CD14-positive monocyte (primary cell): ENCODE measurements around the gene FOXN4. TPM values are rescaled to one million over a fixed set of nuclear protein-coding genes. Genes with fewer than 3 reads are reported as not detected.

Experiments
- DNase-seq, 3 donors: peaks; one replicate each; pipeline ENCODE4 v3.0.0-alpha.2; 2011 to 2022
- H2AFZ ChIP-seq: 2 replicates; pipeline ENCODE4 v1.6.0; 2012; ENCODE audit warnings: mild to moderate bottlenecking, low read depth, low read length, inconsistent platforms; ENCODE audit not compliant: insufficient read depth, poor library complexity, severe bottlenecking
- H3K27ac ChIP-seq, 2 donors: 1 replicate in 1 of 2; 2 replicates in 1 of 2; pipeline ENCODE4 v1.5.1; 2012 to 2013; ENCODE audit warnings: low read length in 2 of 2, control low read depth in 1 of 2, inconsistent platforms in 1 of 2, low read depth in 1 of 2, mild to moderate bottlenecking in 1 of 2
- H3K27me3 ChIP-seq, 2 donors: one replicate each; pipeline versions ENCODE4 v1.6.0 to v1.6.1; 2011 to 2013; ENCODE audit warnings: low read length in 2 of 2; ENCODE audit not compliant: control insufficient read depth in 2 of 2, insufficient read depth in 2 of 2
- H3K36me3 ChIP-seq, 2 donors: replicated peaks in 1 of 2; 1 replicate in 1 of 2; 2 replicates in 1 of 2; pipeline versions ENCODE4 v1.5.1 to v1.6.1; 2012 to 2013; ENCODE audit warnings: low read length in 2 of 2, control low read depth in 1 of 2, inconsistent platforms in 1 of 2, mild to moderate bottlenecking in 1 of 2; ENCODE audit not compliant: insufficient read depth in 2 of 2, control insufficient read depth in 1 of 2
- H3K4me1 ChIP-seq, 2 donors: 1 replicate in 1 of 2; 2 replicates in 1 of 2; pipeline versions ENCODE4 v1.5.1 to v1.6.1; 2012 to 2013; ENCODE audit warnings: low read length in 2 of 2, control low read depth in 1 of 2, inconsistent platforms in 1 of 2, mild to moderate bottlenecking in 1 of 2, moderate library complexity in 1 of 2; ENCODE audit not compliant: insufficient read depth in 2 of 2, control insufficient read depth in 1 of 2
- H3K4me2 ChIP-seq: replicated peaks from 2 replicates; pipeline ENCODE3; 2012; ENCODE audit warnings: low read length, moderate library complexity, mild to moderate bottlenecking; ENCODE audit not compliant: poor library complexity, severe bottlenecking; ENCODE audit errors: extremely low read depth
- H3K4me3 ChIP-seq, 3 experiments: fragments of 200-600 bp in 1 of 3; sonication (generic) in 1 of 3; replicated peaks in 1 of 3; 1 replicate in 2 of 3; 2 replicates in 1 of 3; pipeline ENCODE4 v1.5.1; 2011 to 2013; ENCODE audit warnings: low read length in 3 of 3, mild to moderate bottlenecking in 3 of 3, control low read depth in 2 of 3, low read depth in 2 of 3, inconsistent platforms in 1 of 3, moderate library complexity in 1 of 3
- H3K79me2 ChIP-seq: 2 replicates; pipeline ENCODE4 v1.6.0; 2012; ENCODE audit warnings: mild to moderate bottlenecking, control low read depth, inconsistent platforms, low read length, moderate library complexity; ENCODE audit not compliant: insufficient read depth
- H3K9ac ChIP-seq: 2 replicates; pipeline ENCODE4 v1.6.0; 2017; ENCODE audit warnings: low read length, mild to moderate bottlenecking; ENCODE audit not compliant: insufficient read depth, poor library complexity, severe bottlenecking
- H3K9me3 ChIP-seq, 2 donors: replicated peaks in 1 of 2; 1 replicate in 1 of 2; 2 replicates in 1 of 2; pipeline versions ENCODE4 v1.5.1 to v1.6.1; 2012 to 2013; ENCODE audit warnings: low read length in 2 of 2, control low read depth in 1 of 2; ENCODE audit not compliant: control insufficient read depth in 1 of 2, insufficient read depth in 1 of 2
- H4K20me1 ChIP-seq: 2 replicates; pipeline ENCODE4 v1.6.0; 2012; ENCODE audit warnings: mild to moderate bottlenecking, low read length, control low read depth, moderate library complexity; ENCODE audit not compliant: insufficient read depth
- H3K27ac Mint-ChIP-seq, 7 donors: one replicate each; pipeline ENCODE4 v1.8.0; 2020; ENCODE audit warnings: mild to moderate bottlenecking in 7 of 7, mixed read lengths in 7 of 7, moderate library complexity in 6 of 7, inconsistent platforms in 2 of 7
- H3K27me3 Mint-ChIP-seq, 3 donors: one replicate each; pipeline ENCODE4 v1.8.0; 2021 to 2022; ENCODE audit warnings: low read depth in 3 of 3, mild to moderate bottlenecking in 3 of 3, mixed read lengths in 3 of 3, moderate library complexity in 3 of 3, inconsistent platforms in 1 of 3
- H3K36me3 Mint-ChIP-seq, 2 donors: one replicate each; pipeline ENCODE4 v1.8.0; 2020; ENCODE audit warnings: mixed read lengths in 2 of 2, inconsistent platforms in 1 of 2, mild to moderate bottlenecking in 1 of 2
- H3K4me1 Mint-ChIP-seq: one replicate; pipeline ENCODE4 v1.8.0; 2020; ENCODE audit warnings: mild to moderate bottlenecking, mixed read lengths
- H3K4me3 Mint-ChIP-seq, 2 donors: one replicate each; pipeline ENCODE4 v1.8.0; 2020; ENCODE audit warnings: mild to moderate bottlenecking in 2 of 2, mixed read lengths in 2 of 2, moderate library complexity in 1 of 2
- H3K9me3 Mint-ChIP-seq, 7 donors: one replicate each; pipeline ENCODE4 v1.8.0; 2020 to 2022; ENCODE audit warnings: mixed read lengths in 7 of 7, mild to moderate bottlenecking in 6 of 7, moderate library complexity in 6 of 7, inconsistent platforms in 2 of 7
- WGBS: methylation state at CpG from one replicate; pipeline ENCODE4 v1.1.5; 2013; ENCODE audit warnings: missing lambda C conversion rate; ENCODE audit not compliant: insufficient coverage; 5-methylcytosine and 5-hydroxymethylcytosine counted together
- intact Hi-C, 2 donors: fragments of 100-400 bp; cut with micrococcal nuclease; formaldehyde crosslinking; loops; one replicate each; pipeline versions ENCODE4 v1.15.0 to v1.15.1; 2023
- polyA plus RNA-seq, 3 donors: library from polyadenylated mRNA; depleted of rRNA in 1 of 3; unstranded in 2 of 3; stranded (reverse) in 1 of 3; fragments of 300-500 nt in 2 of 3; fragments of >200 nt in 1 of 3; fragmentation: Illumina TruSeq in 2 of 3; gene quantifications; 1 replicate in 2 of 3; 2 replicates in 1 of 3; pipeline ENCODE4 v1.2.3, GENCODE V29; 2012 to 2021
- TF ChIP-seq, protein P1 (sequence below): fragments of 200-600 bp; IDR thresholded peaks from one replicate; pipeline ENCODE4 v1.8.0; 2022; ENCODE audit warnings: antibody characterized with exemption, mild to moderate bottlenecking

Gene FOXN4
- polyA plus RNA-seq, 3 donors = not detected

DNA sequence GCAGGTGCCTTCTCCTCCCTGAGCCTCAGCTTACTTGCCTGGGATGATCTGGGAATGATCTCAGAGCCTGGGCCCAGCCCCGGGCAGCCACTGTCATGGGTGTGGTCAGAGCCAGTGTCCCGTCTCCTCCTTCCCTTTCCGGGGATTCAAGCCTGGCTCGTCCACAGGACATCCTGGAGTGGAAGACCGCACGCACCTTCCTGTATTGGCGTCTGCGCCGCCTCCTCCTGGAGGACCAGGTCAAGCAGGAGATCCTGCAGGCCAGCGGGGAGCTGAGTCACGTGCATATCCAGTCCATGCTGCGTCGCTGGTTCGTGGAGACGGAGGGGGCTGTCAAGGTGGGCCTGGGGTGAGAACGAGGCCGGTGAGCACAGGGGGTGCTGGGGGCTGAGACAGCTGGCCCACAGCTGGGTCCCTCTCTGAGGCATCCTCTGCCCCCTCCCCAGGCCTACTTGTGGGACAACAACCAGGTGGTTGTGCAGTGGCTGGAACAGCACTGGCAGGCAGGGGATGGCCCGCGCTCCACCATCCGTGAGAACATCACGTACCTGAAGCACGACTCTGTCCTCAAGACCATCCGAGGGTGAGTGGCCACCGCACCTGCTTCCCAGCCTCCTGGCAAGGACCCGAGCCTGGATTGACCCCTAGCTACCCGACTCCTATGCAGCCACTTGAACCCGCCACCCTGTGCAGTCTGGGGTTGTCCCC is 44.0 kb downstream of the FOXN4 start:
- H3K27me3 Mint-ChIP-seq = peaks cover 0 to 3% (median 2%) of the 10 kb centered on the region in 3 donors
- DNase-seq = no peak
- WGBS = over 99% methylated on average over 25 of the region's 27 CpGs

DNA sequence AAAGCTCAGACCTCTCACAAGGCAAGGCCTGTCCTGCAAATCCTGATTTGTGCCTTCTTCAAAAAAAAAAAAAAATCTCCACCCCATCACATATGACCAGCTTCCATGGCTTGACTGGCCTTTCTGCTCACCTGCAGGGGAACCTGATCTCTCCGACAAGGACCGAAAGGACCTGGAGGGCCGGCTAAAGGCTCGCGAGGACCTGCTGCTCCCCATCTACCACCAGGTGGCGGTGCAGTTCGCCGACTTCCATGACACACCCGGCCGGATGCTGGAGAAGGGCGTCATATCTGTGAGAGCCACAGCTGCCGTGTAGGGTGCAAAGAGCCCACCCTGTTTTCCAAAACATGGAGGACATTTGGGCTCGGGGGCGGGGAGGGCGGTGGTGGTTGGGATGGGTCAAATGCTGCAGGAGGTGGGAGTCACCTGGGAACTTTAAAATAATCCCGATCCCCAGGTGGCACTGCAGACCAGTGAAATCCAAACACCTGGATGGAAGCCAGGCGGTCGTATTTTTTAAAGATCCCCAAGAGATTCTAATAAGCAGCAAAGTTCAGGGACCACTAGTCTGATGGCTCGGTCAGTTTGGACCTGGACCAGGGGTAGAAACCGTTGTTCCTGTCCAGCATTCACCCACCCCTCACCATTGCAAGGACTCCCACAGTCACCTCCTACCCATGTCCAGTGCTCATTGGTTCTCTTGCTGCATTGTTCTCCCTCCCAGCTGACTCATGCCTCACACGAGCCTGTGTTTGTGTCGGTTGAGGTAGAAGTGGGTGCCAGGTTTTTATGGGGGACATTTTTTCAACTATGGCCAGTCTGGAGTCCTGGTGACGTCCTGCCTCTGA is 44.8 kb downstream of the FOXN4 start:
- Histone ChIP-seq H3K27me3 (no peaks in the 10 kb centered on the region), H2AFZ (no peak overlapping the region), H3K79me2 (no peaks in the 10 kb centered on the region), H3K4me1 (no peaks in the 10 kb centered on the region), H3K36me3 (peaks cover 0 to 6% of the 10 kb centered on the region in 2 donors), H3K9me3 (no peaks in the 10 kb centered on the region), H3K4me2 (no peak overlapping the region), H3K9ac (no peak overlapping the region), H4K20me1 (no peaks in the 10 kb centered on the region), H3K27ac (no peak overlapping the region), H3K4me3 (no peak overlapping the region)
- intact Hi-C loops = no loop called here
- Mint-ChIP-seq H3K4me1 (no peaks in the 10 kb centered on the region), H3K36me3 (peaks cover 3 to 18% of the 10 kb centered on the region in 2 donors), H3K4me3 (no peak overlapping the region), H3K27me3 (peaks cover 0 to 2% (median 0%) of the 10 kb centered on the region in 3 donors), H3K27ac (peak overlapping the region in 1 of 7 donors; percentile 22), H3K9me3 (peaks cover 0 to 4% (median 0%) of the 10 kb centered on the region in 7 donors)
- no peak for DNase-seq
- TF ChIP-seq, protein P1, sequence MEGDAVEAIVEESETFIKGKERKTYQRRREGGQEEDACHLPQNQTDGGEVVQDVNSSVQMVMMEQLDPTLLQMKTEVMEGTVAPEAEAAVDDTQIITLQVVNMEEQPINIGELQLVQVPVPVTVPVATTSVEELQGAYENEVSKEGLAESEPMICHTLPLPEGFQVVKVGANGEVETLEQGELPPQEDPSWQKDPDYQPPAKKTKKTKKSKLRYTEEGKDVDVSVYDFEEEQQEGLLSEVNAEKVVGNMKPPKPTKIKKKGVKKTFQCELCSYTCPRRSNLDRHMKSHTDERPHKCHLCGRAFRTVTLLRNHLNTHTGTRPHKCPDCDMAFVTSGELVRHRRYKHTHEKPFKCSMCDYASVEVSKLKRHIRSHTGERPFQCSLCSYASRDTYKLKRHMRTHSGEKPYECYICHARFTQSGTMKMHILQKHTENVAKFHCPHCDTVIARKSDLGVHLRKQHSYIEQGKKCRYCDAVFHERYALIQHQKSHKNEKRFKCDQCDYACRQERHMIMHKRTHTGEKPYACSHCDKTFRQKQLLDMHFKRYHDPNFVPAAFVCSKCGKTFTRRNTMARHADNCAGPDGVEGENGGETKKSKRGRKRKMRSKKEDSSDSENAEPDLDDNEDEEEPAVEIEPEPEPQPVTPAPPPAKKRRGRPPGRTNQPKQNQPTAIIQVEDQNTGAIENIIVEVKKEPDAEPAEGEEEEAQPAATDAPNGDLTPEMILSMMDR = peak; percentile 54
- WGBS = 87% methylated on average over 20 of the region's 23 CpGs

More for the DNA sequence above, 44.0 kb downstream of the FOXN4 start:
- no peak overlapping the region for H3K4me3 ChIP-seq
- no peak overlapping the region for H3K4me2 ChIP-seq
- intact Hi-C loops = no loop called here
- no peaks in the 10 kb centered on the region for H3K4me1 ChIP-seq
- peaks cover 0 to 6% of the 10 kb centered on the region in 2 donors for H3K36me3 ChIP-seq
- TF ChIP-seq, protein P1 = no peak
- H2AFZ ChIP-seq = no peak overlapping the region
- no peaks in the 10 kb centered on the region for H4K20me1 ChIP-seq
- no peaks in the 10 kb centered on the region for H3K9me3 ChIP-seq
- H3K27ac Mint-ChIP-seq = peak overlapping the region in 1 of 7 donors; percentile 78
- peaks cover 0 to 4% (median 2%) of the 10 kb centered on the region in 7 donors for H3K9me3 Mint-ChIP-seq
- H3K36me3 Mint-ChIP-seq = peaks cover 3 to 18% of the 10 kb centered on the region in 2 donors
- no peak overlapping the region for H3K9ac ChIP-seq
- H3K4me1 Mint-ChIP-seq = no peaks in the 10 kb centered on the region
- no peaks in the 10 kb centered on the region for H3K27me3 ChIP-seq
- no peaks in the 10 kb centered on the region for H3K79me2 ChIP-seq
- H3K27ac ChIP-seq = no peak overlapping the region
- no peak overlapping the region for H3K4me3 Mint-ChIP-seq
